Nephron (organoid): ENCODE results near the gene CEP170.

Experiments used
- H3K27ac Mint-ChIP-seq, 3 experiments: 2 replicates each; pipeline ENCODE4 v1.8.0; 2020; ENCODE audit warnings: mixed read lengths in 3 of 3, mild to moderate bottlenecking in 2 of 3, moderate library complexity in 1 of 3
- H3K27me3 Mint-ChIP-seq: 2 replicates; pipeline ENCODE4 v1.8.0; 2021; ENCODE audit warnings: low read depth, mild to moderate bottlenecking, moderate library complexity, mixed read lengths
- H3K36me3 Mint-ChIP-seq: 2 replicates; pipeline ENCODE4 v1.8.0; 2020; ENCODE audit warnings: low read depth, mixed read lengths
- H3K4me1 Mint-ChIP-seq: 2 replicates; pipeline ENCODE4 v1.8.0; 2020; ENCODE audit warnings: mixed read lengths
- H3K4me3 Mint-ChIP-seq, 3 experiments: 2 replicates each; pipeline ENCODE4 v1.8.0; 2020; ENCODE audit warnings: mild to moderate bottlenecking in 3 of 3, mixed read lengths in 3 of 3, moderate library complexity in 2 of 3
- H3K9me3 Mint-ChIP-seq: 2 replicates; pipeline ENCODE4 v1.8.0; 2020; ENCODE audit warnings: mixed read lengths
- TF ChIP-seq, protein P1 (sequence below), 3 experiments: fragments of 200-600 bp; sonication (generic); IDR thresholded peaks; one replicate each; pipeline ENCODE4 v1.5.0; 2021; ENCODE audit warnings: antibody characterized with exemption in 3 of 3; ENCODE audit not compliant: unreplicated experiment in 3 of 3

The CEP170 gene

DNA sequence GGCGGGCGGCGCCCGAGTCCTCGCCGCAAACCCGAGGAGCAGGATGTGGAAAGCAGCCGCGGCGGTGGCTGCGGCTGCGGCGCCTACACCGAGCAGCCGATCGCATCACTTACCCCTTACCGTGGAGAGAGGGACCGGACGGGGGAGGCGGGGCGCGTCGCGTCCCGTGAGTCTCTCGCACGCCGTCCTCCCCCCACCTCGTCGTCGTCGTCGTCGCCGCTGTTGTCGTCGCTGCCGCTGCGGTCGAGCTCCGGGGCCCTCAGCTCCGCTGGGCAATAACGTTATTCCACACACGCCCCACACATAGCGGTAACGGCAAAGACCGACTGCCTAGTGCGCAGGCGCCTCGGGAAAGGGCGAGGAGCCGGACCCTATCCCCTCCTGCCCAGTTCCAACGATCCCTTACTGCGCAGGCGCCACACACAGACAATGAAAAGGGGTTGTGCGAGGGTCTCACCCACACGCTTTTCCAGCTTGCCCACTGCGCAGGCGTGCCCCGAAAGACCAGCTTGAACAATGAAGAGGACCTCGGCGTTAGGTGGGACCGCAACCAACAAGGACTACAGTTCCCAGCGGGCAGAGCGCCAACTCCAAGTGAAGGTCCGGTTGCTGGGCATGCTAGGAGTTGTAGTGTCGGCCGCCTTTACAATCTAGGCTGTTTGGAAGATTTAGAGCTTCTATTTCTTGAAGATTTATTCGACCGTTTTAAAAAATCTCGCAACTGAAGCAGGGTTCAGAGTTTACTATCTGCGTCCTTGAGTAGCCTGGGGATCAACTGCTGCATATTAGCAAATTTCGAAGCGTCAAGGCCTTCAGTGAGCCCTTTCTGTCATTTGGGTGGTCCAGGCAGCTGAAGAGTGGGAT lies at the start of gene CEP170:
Gene CEP170, minus strand, starts transcription at position 355 of the 864 bp plus-strand sequence. CDS start 30,001 bp downstream, outside the sequence.
- Mint-ChIP-seq H3K9me3 (no peaks in the 10 kb centered on the region), H3K4me1 (peaks cover 29% of the 10 kb centered on the region), H3K4me3 (peak within 1 kb of the TSS; percentile 97 to 99 (median 99)), H3K27me3 (no peaks in the 10 kb centered on the region), H3K27ac (peak within 1 kb of the TSS; percentile 99 to 100 (median 99)), H3K36me3 (peaks cover 7% of the 10 kb centered on the region)
- TF ChIP-seq, protein P1, sequence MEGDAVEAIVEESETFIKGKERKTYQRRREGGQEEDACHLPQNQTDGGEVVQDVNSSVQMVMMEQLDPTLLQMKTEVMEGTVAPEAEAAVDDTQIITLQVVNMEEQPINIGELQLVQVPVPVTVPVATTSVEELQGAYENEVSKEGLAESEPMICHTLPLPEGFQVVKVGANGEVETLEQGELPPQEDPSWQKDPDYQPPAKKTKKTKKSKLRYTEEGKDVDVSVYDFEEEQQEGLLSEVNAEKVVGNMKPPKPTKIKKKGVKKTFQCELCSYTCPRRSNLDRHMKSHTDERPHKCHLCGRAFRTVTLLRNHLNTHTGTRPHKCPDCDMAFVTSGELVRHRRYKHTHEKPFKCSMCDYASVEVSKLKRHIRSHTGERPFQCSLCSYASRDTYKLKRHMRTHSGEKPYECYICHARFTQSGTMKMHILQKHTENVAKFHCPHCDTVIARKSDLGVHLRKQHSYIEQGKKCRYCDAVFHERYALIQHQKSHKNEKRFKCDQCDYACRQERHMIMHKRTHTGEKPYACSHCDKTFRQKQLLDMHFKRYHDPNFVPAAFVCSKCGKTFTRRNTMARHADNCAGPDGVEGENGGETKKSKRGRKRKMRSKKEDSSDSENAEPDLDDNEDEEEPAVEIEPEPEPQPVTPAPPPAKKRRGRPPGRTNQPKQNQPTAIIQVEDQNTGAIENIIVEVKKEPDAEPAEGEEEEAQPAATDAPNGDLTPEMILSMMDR (IDR thresholded peaks at IDR 0.05; ENCODE audit: unreplicated experiment in 3 of 3) = no peak

DNA sequence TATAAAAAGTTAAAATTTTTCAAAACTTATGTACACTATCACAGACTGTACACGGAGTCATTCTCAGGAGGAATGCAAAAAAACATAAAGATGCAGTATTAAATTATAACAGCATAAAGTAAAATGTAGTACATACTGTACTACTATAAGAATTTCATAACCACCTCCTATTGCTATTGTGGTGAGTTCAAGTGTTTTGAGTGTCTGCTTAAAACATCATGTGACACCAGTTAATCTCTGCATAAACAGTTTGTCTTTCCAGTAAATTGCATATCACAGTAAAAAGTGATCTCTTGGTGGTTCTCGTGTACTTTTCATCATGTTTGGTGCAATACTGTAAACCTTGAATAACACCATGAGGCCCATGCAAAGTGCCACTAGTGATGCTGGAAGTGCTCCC lies 46.0 kb upstream of the CEP170 start:
- Mint-ChIP-seq H3K9me3 (peaks cover 17% of the 10 kb centered on the region), H3K36me3 (peaks cover 72% of the 10 kb centered on the region), H3K27me3 (no peaks in the 10 kb centered on the region), H3K4me1 (no peaks in the 10 kb centered on the region), H3K4me3 (no peak overlapping the region), H3K27ac (no peak overlapping the region)
- TF ChIP-seq, protein P1 (IDR thresholded peaks at IDR 0.05; ENCODE audit: unreplicated experiment in 3 of 3) = no peak

DNA sequence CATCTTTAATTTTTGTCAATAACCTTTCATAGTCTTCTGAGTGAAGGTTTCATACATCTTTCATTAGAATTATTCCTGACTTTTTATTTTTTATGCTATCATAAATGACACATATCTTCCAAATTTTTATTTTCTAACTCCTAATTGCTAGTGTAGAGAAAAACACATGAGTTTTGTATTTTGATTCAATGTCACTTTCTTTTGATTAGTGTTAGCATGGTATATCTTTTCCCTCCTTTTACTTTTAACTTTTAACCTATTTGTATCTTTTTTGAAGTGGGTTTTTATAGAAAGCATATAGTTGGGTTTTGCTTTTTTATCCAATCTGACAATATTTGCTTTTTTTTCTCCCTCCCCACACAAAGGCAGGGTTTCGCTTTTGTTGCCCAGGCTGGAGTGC lies 44.0 kb upstream of the CEP170 start:
- Mint-ChIP-seq H3K27me3 (no peaks in the 10 kb centered on the region), H3K27ac (no peak overlapping the region), H3K4me3 (no peak overlapping the region), H3K4me1 (no peaks in the 10 kb centered on the region), H3K9me3 (peaks cover 24% of the 10 kb centered on the region), H3K36me3 (peaks cover 90% of the 10 kb centered on the region)
- TF ChIP-seq, protein P1 (IDR thresholded peaks at IDR 0.05; ENCODE audit: unreplicated experiment in 3 of 3) = no peak

DNA sequence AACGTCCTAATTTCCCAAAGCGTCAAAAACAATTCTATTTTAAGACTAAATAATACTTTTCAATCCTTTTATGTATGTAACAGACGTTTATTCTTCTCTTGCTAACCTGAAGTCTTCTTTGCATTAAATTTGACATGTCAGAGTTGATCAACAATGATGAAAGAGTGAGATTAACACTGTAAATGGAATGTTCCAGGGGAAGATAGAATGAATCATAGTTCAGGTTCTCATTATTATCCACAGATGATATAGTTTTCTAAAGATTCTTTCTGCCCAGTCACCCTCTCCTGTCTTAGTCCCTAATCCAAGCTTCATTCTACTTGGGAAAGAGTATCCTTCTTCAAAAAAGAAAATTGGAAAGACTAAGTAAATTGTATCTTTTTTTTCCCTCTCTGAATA lies 39.6 kb upstream of the CEP170 start:
- TF ChIP-seq, protein P1 (IDR thresholded peaks at IDR 0.05; ENCODE audit: unreplicated experiment in 3 of 3) = no peak
- Mint-ChIP-seq H3K9me3 (peaks cover 25% of the 10 kb centered on the region), H3K27ac (no peak overlapping the region), H3K36me3 (peaks cover 93% of the 10 kb centered on the region), H3K27me3 (no peaks in the 10 kb centered on the region), H3K4me3 (no peak overlapping the region), H3K4me1 (no peaks in the 10 kb centered on the region)

DNA sequence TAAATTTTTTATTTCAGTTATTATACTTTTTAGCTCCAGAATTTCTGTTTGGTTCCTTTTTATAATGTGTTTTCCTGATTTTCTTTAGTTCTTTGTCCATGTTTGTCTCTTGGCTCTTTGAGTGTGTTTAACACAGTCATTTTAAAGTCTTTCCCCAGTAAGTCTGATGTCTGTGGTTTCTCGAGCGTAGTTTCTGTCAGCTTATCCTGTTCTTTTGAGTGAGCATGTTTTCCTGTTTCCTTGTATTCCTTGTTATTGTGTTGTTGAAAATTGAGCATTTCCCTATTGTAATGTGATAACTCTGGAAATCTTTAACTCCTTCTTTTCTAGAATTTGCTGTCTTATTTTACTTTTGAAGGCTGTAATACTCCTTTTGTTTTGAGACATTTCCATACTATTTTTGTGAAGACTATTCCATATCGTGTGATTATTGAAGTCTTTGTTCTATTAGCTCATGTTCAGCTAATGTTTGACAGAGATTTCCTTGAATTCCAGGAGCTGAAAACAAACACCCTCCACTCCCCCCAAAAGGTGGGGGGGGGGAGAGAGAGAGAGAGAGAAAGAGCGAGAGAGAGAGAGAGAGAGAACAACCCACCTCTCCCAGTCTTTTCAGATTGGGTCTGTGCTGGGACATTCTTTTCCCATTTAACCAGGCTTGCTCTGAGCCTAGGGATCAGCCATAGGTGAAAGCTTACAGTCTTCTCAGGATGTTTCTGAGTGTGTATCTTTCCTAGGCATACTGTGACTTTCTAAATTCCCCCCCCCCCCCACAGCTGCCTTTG lies 39.1 kb upstream of the CEP170 start:
- TF ChIP-seq, protein P1 (IDR thresholded peaks at IDR 0.05; ENCODE audit: unreplicated experiment in 3 of 3) = no peak
- Mint-ChIP-seq H3K27ac (no peak overlapping the region), H3K4me1 (no peaks in the 10 kb centered on the region), H3K9me3 (peaks cover 22% of the 10 kb centered on the region), H3K36me3 (peaks cover 93% of the 10 kb centered on the region), H3K27me3 (no peaks in the 10 kb centered on the region), H3K4me3 (no peak overlapping the region)
